Measurements from ENCODE around the gene MBP.
A peak's percentile ranks its signal among the peaks of the same experiment; 100 is the strongest.

The MBP gene

DNA sequence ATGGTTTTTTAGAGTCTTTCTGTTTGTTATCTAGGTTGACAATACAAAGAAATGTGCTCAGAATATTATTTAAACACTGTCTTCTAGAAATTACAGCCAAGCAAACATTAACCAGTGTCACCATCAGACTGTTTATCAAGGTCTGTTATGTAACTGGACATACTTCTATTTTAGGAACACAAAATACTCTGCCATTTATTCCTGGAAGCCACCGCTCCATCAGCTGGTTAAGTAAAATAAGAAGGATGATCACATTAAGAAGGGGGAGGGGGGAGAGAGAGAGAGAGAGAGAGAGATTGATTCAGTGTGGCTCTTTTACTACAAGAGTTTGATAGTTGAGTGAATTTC is 47.9 kb downstream of the MBP start:
- TF ChIP-seq, protein P1, sequence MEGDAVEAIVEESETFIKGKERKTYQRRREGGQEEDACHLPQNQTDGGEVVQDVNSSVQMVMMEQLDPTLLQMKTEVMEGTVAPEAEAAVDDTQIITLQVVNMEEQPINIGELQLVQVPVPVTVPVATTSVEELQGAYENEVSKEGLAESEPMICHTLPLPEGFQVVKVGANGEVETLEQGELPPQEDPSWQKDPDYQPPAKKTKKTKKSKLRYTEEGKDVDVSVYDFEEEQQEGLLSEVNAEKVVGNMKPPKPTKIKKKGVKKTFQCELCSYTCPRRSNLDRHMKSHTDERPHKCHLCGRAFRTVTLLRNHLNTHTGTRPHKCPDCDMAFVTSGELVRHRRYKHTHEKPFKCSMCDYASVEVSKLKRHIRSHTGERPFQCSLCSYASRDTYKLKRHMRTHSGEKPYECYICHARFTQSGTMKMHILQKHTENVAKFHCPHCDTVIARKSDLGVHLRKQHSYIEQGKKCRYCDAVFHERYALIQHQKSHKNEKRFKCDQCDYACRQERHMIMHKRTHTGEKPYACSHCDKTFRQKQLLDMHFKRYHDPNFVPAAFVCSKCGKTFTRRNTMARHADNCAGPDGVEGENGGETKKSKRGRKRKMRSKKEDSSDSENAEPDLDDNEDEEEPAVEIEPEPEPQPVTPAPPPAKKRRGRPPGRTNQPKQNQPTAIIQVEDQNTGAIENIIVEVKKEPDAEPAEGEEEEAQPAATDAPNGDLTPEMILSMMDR (IDR thresholded peaks at IDR 0.05; ENCODE audit: control insufficient read depth, extremely low read depth, insufficient read depth), result no peak
- DNase-seq (ENCODE audit: low read depth), result peak; percentile 59

DNA sequence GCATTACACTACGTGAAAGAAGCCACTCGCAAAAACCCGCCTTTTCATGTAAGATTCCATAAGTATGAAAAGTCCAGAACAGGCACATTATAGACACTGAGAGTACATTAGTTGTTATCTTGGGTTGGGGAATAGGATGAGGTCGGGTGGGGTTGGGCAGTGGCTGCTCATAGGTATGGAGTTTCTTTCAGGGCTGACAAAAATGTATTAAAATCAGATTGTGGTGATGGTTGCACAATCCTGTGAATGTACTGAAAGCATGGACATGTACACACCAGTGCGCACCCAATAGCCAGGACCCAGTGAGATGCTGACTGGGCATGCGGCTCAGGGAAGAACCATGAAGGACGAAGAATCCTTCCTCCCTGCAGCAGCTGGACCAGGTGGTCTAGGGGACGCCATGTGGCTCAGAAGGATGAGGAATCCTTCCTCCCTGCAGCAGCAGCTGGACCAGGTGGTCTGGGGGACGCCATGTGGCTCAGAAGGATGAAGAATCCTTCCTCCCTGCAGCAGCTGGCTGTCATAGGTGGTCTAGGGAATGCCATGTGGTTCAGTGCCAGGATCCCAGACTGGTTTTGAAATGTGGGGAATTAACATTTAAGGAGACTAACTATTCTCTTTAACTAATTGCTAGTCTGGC is 50.1 kb downstream of the MBP start:
- DNase-seq (ENCODE audit: low read depth), result no peak

More for the DNA sequence above, 47.9 kb downstream of the MBP start:
- H3K4me3 ChIP-seq (ENCODE audit: low read depth, low read length), result no peak overlapping the region

DNA sequence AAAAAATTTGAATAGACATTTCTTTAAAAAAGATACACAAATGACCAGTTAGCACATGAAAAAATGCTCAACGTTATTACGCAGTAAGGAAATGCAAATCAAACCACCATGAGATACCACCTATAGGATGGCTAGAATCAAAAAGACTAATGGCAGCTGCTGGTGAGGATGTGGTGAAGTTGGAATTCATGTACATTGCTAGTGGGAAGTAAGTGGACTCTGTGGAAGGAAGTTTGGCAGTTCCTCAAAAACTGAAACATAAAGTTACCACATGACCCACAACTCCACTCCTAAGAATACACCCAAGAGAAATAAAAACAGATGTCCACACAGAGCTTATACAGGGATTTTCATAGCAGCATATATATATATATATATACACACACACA is 51.2 kb downstream of the MBP start:
- TF ChIP-seq, protein P1 (IDR thresholded peaks at IDR 0.05; ENCODE audit: control insufficient read depth, extremely low read depth, insufficient read depth), result no peak
- no peak for DNase-seq (ENCODE audit: low read depth)
- no peak overlapping the region for H3K4me3 ChIP-seq (ENCODE audit: low read depth, low read length)

More for the DNA sequence above, 50.1 kb downstream of the MBP start:
- TF ChIP-seq, protein P1 (IDR thresholded peaks at IDR 0.05; ENCODE audit: control insufficient read depth, extremely low read depth, insufficient read depth), result no peak
- no peak overlapping the region for H3K4me3 ChIP-seq (ENCODE audit: low read depth, low read length)

DNA sequence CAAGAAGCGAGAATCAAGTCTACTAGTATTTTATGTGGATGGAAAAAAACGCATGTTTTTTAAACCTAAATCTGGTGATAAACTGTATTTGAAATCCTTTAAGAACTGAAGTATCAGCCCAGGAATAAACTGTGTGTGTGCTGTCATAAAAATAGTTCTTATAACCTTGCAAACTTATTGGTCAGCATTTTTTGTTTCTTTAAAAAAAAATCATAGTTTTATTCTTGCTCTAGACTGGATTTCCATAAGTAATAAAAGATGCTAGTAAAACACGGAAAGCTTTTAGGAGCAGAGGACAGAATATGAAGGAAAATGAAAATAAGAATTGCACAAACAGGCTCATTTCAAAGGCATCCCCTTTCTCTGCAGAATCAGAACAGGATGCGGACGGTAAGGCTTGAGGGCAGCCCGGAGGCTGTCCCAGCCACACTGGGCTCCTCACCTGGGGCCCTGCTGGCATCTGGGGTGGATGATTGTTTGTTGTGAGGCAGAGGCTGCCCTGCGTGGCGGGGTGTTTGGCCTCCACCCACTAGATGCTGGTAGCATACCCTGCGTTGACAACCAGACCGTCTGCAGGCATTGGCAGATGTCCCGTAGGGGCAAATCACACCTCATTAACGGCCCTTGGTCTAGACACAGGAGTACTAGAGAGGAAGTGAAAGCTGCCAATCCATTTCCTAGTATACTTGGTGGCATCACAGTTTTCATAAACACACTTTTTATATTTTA is 52.5 kb downstream of the MBP start:
- DNase-seq (ENCODE audit: low read depth), result no peak
- no peak overlapping the region for H3K4me3 ChIP-seq (ENCODE audit: low read depth, low read length)
- TF ChIP-seq, protein P1 (IDR thresholded peaks at IDR 0.05; ENCODE audit: control insufficient read depth, extremely low read depth, insufficient read depth), result no peak

DNA sequence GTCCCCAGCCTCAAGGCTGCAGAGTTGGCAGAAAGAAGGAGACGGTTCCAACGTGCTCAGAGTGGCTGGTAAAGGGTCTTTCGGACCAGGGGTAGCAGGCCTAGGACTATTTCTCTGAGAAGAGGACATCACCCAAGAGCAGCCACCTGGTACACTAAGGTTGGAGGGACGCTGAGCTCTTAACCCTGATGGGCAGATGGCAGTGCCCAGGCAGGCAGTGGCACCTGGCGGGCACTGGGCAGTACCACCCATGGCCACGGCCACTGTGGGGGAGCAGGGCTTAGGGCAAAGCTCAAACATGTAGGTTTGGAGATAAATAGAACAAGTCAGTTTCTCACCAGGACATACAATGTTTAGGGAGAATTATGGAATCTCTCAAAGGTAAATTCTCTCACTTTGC is 53.5 kb downstream of the MBP start:
- TF ChIP-seq, protein P1 (IDR thresholded peaks at IDR 0.05; ENCODE audit: control insufficient read depth, extremely low read depth, insufficient read depth), result no peak
- no peak overlapping the region for H3K4me3 ChIP-seq (ENCODE audit: low read depth, low read length)
- DNase-seq (ENCODE audit: low read depth), result no peak

DNA sequence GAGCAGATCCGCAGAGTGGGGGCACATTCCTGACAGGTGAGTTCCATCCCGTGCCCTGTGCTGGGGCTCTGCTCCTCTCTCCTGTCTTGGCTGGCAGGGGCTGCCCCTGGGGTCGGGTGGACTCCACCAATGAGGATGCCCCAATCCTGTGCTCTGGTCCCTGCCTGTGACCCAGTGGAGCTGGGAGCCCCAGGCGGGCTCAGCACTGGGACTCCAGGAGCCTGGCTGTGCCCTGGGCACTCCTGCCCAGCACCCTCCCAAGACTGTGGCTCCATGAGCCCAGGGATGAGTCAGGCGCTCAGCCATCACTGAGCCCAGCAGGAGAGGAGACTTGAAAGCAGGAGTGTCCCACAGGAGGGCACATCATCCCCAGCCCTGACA is 53.9 kb downstream of the MBP start:
- DNase-seq (ENCODE audit: low read depth), result no peak
- no peak overlapping the region for H3K4me3 ChIP-seq (ENCODE audit: low read depth, low read length)
- TF ChIP-seq, protein P1 (IDR thresholded peaks at IDR 0.05; ENCODE audit: control insufficient read depth, extremely low read depth, insufficient read depth), result no peak
